Lower leg skin (tissue), 3 donors: ENCODE results near the gene PNLDC1.

Source experiments
- POLR2A ChIP-seq, 2 donors: fragments of 450-650 bp; IDR thresholded peaks; one replicate each; pipeline ENCODE4 v1.6.1; 2016 to 2017; ENCODE audit warnings: antibody characterized with exemption in 2 of 2, mild to moderate bottlenecking in 1 of 2, moderate library complexity in 1 of 2
- TF ChIP-seq, protein P1 (sequence below), 3 donors: fragments of 450-650 bp; IDR thresholded peaks; one replicate each; pipeline ENCODE4 v1.5.1; 2016; ENCODE audit warnings: antibody characterized with exemption in 3 of 3, mild to moderate bottlenecking in 3 of 3, moderate library complexity in 2 of 3

DNA sequence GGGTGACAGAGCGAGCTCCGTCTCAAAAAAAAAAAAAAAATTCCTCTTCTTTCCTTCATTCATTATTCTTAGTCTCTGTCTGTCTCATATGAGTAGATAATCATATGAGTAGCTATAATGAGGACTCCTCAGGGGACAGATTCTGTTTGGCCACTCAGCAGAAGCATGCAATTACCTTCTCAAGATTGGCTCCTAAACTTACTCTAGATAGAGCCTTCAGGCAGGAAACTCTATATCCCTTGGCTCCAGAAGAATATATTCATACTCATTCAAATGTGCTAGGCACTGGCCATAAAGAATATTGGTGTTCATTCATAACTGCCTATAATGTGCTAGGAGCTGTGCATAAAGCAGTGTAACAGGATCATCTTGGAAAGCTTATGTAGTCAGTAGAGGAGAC lies 40.4 kb upstream of the PNLDC1 start:
- TF ChIP-seq, protein P1, sequence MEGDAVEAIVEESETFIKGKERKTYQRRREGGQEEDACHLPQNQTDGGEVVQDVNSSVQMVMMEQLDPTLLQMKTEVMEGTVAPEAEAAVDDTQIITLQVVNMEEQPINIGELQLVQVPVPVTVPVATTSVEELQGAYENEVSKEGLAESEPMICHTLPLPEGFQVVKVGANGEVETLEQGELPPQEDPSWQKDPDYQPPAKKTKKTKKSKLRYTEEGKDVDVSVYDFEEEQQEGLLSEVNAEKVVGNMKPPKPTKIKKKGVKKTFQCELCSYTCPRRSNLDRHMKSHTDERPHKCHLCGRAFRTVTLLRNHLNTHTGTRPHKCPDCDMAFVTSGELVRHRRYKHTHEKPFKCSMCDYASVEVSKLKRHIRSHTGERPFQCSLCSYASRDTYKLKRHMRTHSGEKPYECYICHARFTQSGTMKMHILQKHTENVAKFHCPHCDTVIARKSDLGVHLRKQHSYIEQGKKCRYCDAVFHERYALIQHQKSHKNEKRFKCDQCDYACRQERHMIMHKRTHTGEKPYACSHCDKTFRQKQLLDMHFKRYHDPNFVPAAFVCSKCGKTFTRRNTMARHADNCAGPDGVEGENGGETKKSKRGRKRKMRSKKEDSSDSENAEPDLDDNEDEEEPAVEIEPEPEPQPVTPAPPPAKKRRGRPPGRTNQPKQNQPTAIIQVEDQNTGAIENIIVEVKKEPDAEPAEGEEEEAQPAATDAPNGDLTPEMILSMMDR (IDR thresholded peaks at IDR 0.05): no peak
- TF ChIP-seq POLR2A (IDR thresholded peaks at IDR 0.05): no peak
